H1 (cell line): ENCODE data around the gene TMEM151A. TPM values are rescaled to one million over a fixed set of nuclear protein-coding genes. Genes with fewer than 3 reads are reported as not detected.

Experiments
- CHD1 ChIP-seq: IDR thresholded peaks from 2 replicates; pipeline ENCODE4 v1.6.1; 2012; ENCODE audit warnings: low read depth, low read length, improper control_type of control experiment
- CHD7 ChIP-seq: fragments of 300-600 bp; sonication (generic); IDR thresholded peaks from 2 replicates; pipeline ENCODE4 v1.7.1; 2012; ENCODE audit warnings: low read length, moderate library complexity, mild to moderate bottlenecking, inconsistent platforms; ENCODE audit not compliant: insufficient replicate concordance
- CTBP2 ChIP-seq: IDR thresholded peaks from 2 replicates; pipeline ENCODE4 v1.7.0; 2011; ENCODE audit warnings: borderline replicate concordance, mild to moderate bottlenecking, moderate library complexity, mixed read lengths, low read length; ENCODE audit not compliant: insufficient read depth, insufficient read length
- GABPA ChIP-seq: IDR thresholded peaks from 2 replicates; pipeline ENCODE4 v1.6.1; 2011; ENCODE audit warnings: mild to moderate bottlenecking, low read length, moderate library complexity, borderline replicate concordance; ENCODE audit not compliant: insufficient read depth
- MAX ChIP-seq: IDR thresholded peaks from 2 replicates; pipeline ENCODE4 v1.6.1; 2012; ENCODE audit warnings: inconsistent platforms
- POLR2A ChIP-seq, 2 experiments: IDR thresholded peaks; 1 replicate in 1 of 2; 2 replicates in 1 of 2; pipeline ENCODE4 v1.6.1; 2011; ENCODE audit warnings: low read depth in 2 of 2, low read length in 2 of 2, mild to moderate bottlenecking in 2 of 2; ENCODE audit errors: control extremely low read depth in 1 of 2
- POLR2AphosphoS5 ChIP-seq: IDR thresholded peaks from 2 replicates; pipeline ENCODE4 v1.6.1; 2011; ENCODE audit warnings: low read depth, low read length
- RFX5 ChIP-seq: IDR thresholded peaks from 2 replicates; pipeline ENCODE4 v1.6.1; 2011; ENCODE audit warnings: low read depth, low read length, improper control_type of control experiment, borderline replicate concordance
- RXRA ChIP-seq: IDR thresholded peaks from 2 replicates; pipeline ENCODE4 v1.6.1; 2011; ENCODE audit warnings: low read depth, mild to moderate bottlenecking, low read length, moderate library complexity; ENCODE audit not compliant: insufficient read depth
- polyA plus RNA-seq, 7 experiments: library from polyadenylated mRNA; depleted of rRNA in 3 of 7; stranded (reverse) in 5 of 7; unstranded in 2 of 7; fragments of >200 nt in 5 of 7; fragments of 200-250 nt in 2 of 7; gene quantifications; 1 replicate in 5 of 7; 2 replicates in 1 of 7; 4 replicates in 1 of 7; pipeline versions ENCODE4 v1.2.1 to v1.2.3, GENCODE V29; 2011 to 2013; ENCODE audit warnings: missing spikeins in 2 of 7, mixed read lengths in 2 of 7
- total RNA-seq: library from RNA; stranded (reverse); fragmentation: NEBNext Ultra II Directional; extraction: Animal tissue kit (Norgen Biotek cat#: 25700); gene quantifications from 2 replicates; pipeline ENCODE4 v1.2.1, GENCODE V29; 2021
- TF ChIP-seq, protein P1 (sequence below): IDR thresholded peaks from 2 replicates; pipeline ENCODE4 v1.6.1; 2012; ENCODE audit warnings: inconsistent platforms

The TMEM151A gene
- total and polyA plus RNA-seq, 2 of the 8 experiments (the other 6 are each of a cell fraction or from before 2014, with no cell fraction given) = 3.2 TPM

DNA sequence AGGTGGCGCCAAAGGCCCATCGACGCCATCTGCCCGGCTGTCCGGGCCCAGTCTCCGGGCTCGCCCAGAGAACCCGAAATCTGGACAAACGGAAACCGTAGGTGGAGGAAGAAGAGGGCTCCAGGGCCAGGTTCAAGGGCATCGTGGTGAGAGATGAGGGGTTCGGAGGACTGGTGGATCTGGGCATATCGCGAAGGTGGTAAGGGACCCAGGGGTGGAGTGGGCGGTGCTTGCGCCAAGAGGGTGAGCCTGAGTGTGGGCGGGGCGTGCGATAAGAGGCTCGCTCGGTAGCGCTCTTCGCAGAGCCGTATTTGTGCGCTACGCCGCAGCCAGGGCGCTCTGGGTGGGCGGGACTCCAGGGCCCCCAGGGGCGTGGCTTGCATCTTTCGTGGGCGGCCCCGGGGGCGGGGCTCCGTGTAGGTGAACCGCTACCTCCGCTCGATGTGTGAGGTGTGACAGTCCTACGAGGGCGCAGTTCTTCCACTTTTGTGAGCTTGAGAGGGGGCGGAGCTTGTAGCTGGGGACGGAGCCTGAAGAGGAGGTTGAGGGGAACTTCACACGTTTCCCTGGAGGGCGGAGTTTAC is 20.4 kb downstream of the TMEM151A start (continued):
- TF ChIP-seq CHD7 (no peak), RFX5 (no peak), MAX (peak; percentile 83), POLR2AphosphoS5 (no peak; the same call in 1 of the 2 replicates), GABPA (no peak), RXRA (no peak), CTBP2 (no peak), CHD1 (no peak), POLR2A (IDR thresholded peaks at IDR 0.05; ENCODE audit: control extremely low read depth in 1 of 2, low read depth in 2 of 2, low read length in 2 of 2) (peak in 1 of 2 experiments; percentile 35; a peak in 1 of 3 replicates)
- TF ChIP-seq, protein P1, sequence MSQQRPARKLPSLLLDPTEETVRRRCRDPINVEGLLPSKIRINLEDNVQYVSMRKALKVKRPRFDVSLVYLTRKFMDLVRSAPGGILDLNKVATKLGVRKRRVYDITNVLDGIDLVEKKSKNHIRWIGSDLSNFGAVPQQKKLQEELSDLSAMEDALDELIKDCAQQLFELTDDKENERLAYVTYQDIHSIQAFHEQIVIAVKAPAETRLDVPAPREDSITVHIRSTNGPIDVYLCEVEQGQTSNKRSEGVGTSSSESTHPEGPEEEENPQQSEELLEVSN = peak; percentile 79
